Measurements from ENCODE around the gene STEAP2.

STEAP2 gene

GRCh38 chr7:90194911-90195809 lies 16.4 kb upstream of the STEAP2 start:
- no peak for ATAC-seq

GRCh38 chr7:90201500-90202195 lies 9.9 kb upstream of the STEAP2 start:
- no peak for ATAC-seq

GRCh38 chr7:90207956-90208355 lies 3.6 kb upstream of the STEAP2 start:
- ATAC-seq: no peak

GRCh38 chr7:90209776-90210175 lies 1.8 kb upstream of the STEAP2 start:
- no peak for ATAC-seq

GRCh38 chr7:90210475-90210874 lies 1.1 kb upstream of the STEAP2 start:
- no peak for ATAC-seq

- ATAC-seq: no peak
Observed at GRCh38 chr7:90210981-90211380, 559 bp upstream of the STEAP2 start.

GRCh38 chr7:90212149-90212495 lies 582 bp downstream of the STEAP2 start:
- no peak for ATAC-seq

- no peak for ATAC-seq
Observed at GRCh38 chr7:90213521-90213920, 2.0 kb downstream of the STEAP2 start.

GRCh38 chr7:90216080-90216674 lies 4.6 kb downstream of the STEAP2 start:
- ATAC-seq: no peak

- no peak for ATAC-seq
Observed at GRCh38 chr7:90216771-90217170, 5.2 kb downstream of the STEAP2 start.

- no peak for ATAC-seq
Observed at GRCh38 chr7:90222390-90222789, 10.8 kb downstream of the STEAP2 start.

GRCh38 chr7:90222811-90223725 lies 11.5 kb downstream of the STEAP2 start:
- ATAC-seq: no peak

- no peak for ATAC-seq
Observed at GRCh38 chr7:90224195-90224594, 12.7 kb downstream of the STEAP2 start.

- ATAC-seq: no peak
Observed at GRCh38 chr7:90225181-90225580, 13.6 kb downstream of the STEAP2 start.

GRCh38 chr7:90225601-90226000 lies 14.1 kb downstream of the STEAP2 start:
- no peak for ATAC-seq

GRCh38 chr7:90227259-90227658 lies 15.7 kb downstream of the STEAP2 start:
- no peak for ATAC-seq

- ATAC-seq: no peak
Observed at GRCh38 chr7:90229682-90230081, 18.1 kb downstream of the STEAP2 start.

GRCh38 chr7:90230834-90231233 lies 19.3 kb downstream of the STEAP2 start:
- no peak for ATAC-seq

GRCh38 chr7:90231304-90231703 lies 19.8 kb downstream of the STEAP2 start:
- ATAC-seq: no peak

- ATAC-seq: no peak
Observed at GRCh38 chr7:90232430-90232829, 20.9 kb downstream of the STEAP2 start.

- ATAC-seq: no peak
Observed at GRCh38 chr7:90233569-90233968, 22.0 kb downstream of the STEAP2 start.

GRCh38 chr7:90236721-90237289 lies 25.3 kb downstream of the STEAP2 start:
- no peak for ATAC-seq
